HepG2 (cell line): Measurements from ENCODE around the gene PAQR5. TPM values are rescaled to one million over a fixed set of nuclear protein-coding genes. Genes with fewer than 3 reads are reported as not detected.

Experiments
- DPF2 ChIP-seq: sonication (generic); formaldehyde crosslinking; IDR thresholded peaks from 2 replicates; pipeline ENCODE4 v1.4.0; 2020; ENCODE audit warnings: mild to moderate bottlenecking, low read depth, missing genetic modification reagents, borderline replicate concordance
- ELF4 ChIP-seq: sonication (generic); formaldehyde crosslinking; IDR thresholded peaks from 2 replicates; pipeline ENCODE4 v1.5.0; 2020; ENCODE audit warnings: missing genetic modification reagents, mild to moderate bottlenecking, moderate library complexity, borderline replicate concordance
- ETV5 ChIP-seq: IDR thresholded peaks from 2 replicates; pipeline ENCODE4 v1.6.1; 2018; ENCODE audit warnings: missing biosample characterization, missing genetic modification reagents, inconsistent platforms, borderline replicate concordance
- GATAD1 ChIP-seq: IDR thresholded peaks from 2 replicates; pipeline ENCODE4 v1.6.1; 2016; ENCODE audit warnings: missing genetic modification reagents, missing compliant biosample characterization
- HOXA9 ChIP-seq: sonication (generic); formaldehyde crosslinking; IDR thresholded peaks from 2 replicates; pipeline ENCODE4 v1.8.1; 2022; ENCODE audit warnings: missing genetic modification reagents, mild to moderate bottlenecking, moderate library complexity, borderline replicate concordance
- MIXL1 ChIP-seq: IDR thresholded peaks from 2 replicates; pipeline ENCODE4 v1.6.1; 2016
- NFE2L2 ChIP-seq: fragments of 150-350 bp; IDR thresholded peaks from 2 replicates; pipeline ENCODE4 v1.6.1; 2014; ENCODE audit warnings: low read length
- PHF8 ChIP-seq: sonication (generic); formaldehyde crosslinking; IDR thresholded peaks from 2 replicates; pipeline ENCODE4 v1.5.0; 2020; ENCODE audit warnings: missing genetic modification reagents
- RFXANK ChIP-seq: IDR thresholded peaks from 2 replicates; pipeline ENCODE4 v1.6.1; 2016
- SALL1 ChIP-seq: sonication (generic); formaldehyde crosslinking; IDR thresholded peaks from 2 replicates; pipeline ENCODE4 v1.8.0; 2022; ENCODE audit warnings: mild to moderate bottlenecking, missing genetic modification reagents
- SIN3A ChIP-seq: IDR thresholded peaks from 2 replicates; pipeline ENCODE4 v1.6.1; 2011; ENCODE audit warnings: low read depth, mild to moderate bottlenecking, control low read depth, low read length, borderline replicate concordance
- THAP11 ChIP-seq: IDR thresholded peaks from 2 replicates; pipeline ENCODE4 v1.6.1; 2016; ENCODE audit warnings: missing biosample characterization, missing genetic modification reagents
- TOPORS ChIP-seq: sonication (generic); formaldehyde crosslinking; IDR thresholded peaks from 2 replicates; pipeline ENCODE4 v1.8.0; 2023; ENCODE audit warnings: mild to moderate bottlenecking, missing genetic modification reagents
- ZNF10 ChIP-seq: sonication (generic); formaldehyde crosslinking; IDR thresholded peaks from 2 replicates; pipeline ENCODE4 v1.4.0; 2020; ENCODE audit warnings: mild to moderate bottlenecking, low read depth, missing genetic modification reagents, borderline replicate concordance
- ZNF138 ChIP-seq: sonication (generic); formaldehyde crosslinking; IDR thresholded peaks from 2 replicates; pipeline ENCODE4 v1.5.0; 2020; ENCODE audit warnings: mild to moderate bottlenecking, low read depth, missing genetic modification reagents
- ZNF333 ChIP-seq: sonication (generic); formaldehyde crosslinking; IDR thresholded peaks from 2 replicates; pipeline ENCODE4 v1.4.0; 2020; ENCODE audit warnings: mild to moderate bottlenecking, missing genetic modification reagents, borderline replicate concordance
- ZNF775 ChIP-seq: sonication (generic); formaldehyde crosslinking; IDR thresholded peaks from 2 replicates; pipeline ENCODE4 v1.4.0; 2020; ENCODE audit warnings: missing genetic modification reagents, mild to moderate bottlenecking, moderate library complexity, borderline replicate concordance
- ZNF891 ChIP-seq: sonication (generic); formaldehyde crosslinking; IDR thresholded peaks from 2 replicates; pipeline ENCODE4 v1.5.0; 2020; ENCODE audit warnings: mild to moderate bottlenecking, missing genetic modification reagents
- polyA plus RNA-seq, 8 experiments: library from polyadenylated mRNA; depleted of rRNA in 3 of 8; stranded (reverse) in 7 of 8; unstranded in 1 of 8; fragments of >200 nt; fragmentation: Illumina TruSeq in 4 of 8; extraction: Trizol in 4 of 8; gene quantifications; 2 replicates each; pipeline versions ENCODE4 v1.2.1 to v1.2.3, GENCODE V29; 2011 to 2016; ENCODE audit warnings: low read depth in 4 of 8, missing spikeins in 1 of 8, mixed read lengths in 1 of 8; ENCODE audit not compliant: insufficient read depth in 1 of 8
- total RNA-seq, 5 experiments: library from RNA; depleted of rRNA; stranded (reverse); fragments of >200 nt; fragmentation: Illumina TruSeq; extraction: Trizol; gene quantifications; 2 replicates each; pipeline ENCODE4 v1.2.3, GENCODE V29; 2016; ENCODE audit warnings: low read depth in 1 of 5
- TF ChIP-seq, protein P1 (sequence below), 2 experiments: IDR thresholded peaks; 2 replicates each; pipeline ENCODE4 v1.6.1; 2011 to 2012; ENCODE audit warnings: low read length in 2 of 2, borderline replicate concordance in 1 of 2, low read depth in 1 of 2, mild to moderate bottlenecking in 1 of 2, moderate library complexity in 1 of 2
- TF ChIP-seq, protein P2 (sequence below): sonication (generic); formaldehyde crosslinking; IDR thresholded peaks from 2 replicates; pipeline ENCODE4 v1.4.0; 2020; ENCODE audit warnings: missing genetic modification reagents
- TF ChIP-seq, protein P3 (sequence below): sonication (generic); formaldehyde crosslinking; IDR thresholded peaks from 2 replicates; pipeline ENCODE4 v1.9.0; 2021; ENCODE audit warnings: missing genetic modification reagents, mild to moderate bottlenecking, borderline replicate concordance
- TF ChIP-seq, protein P4 (sequence below): IDR thresholded peaks from 2 replicates; pipeline ENCODE4 v1.6.1; 2018; ENCODE audit warnings: missing genetic modification reagents

The PAQR5 gene
- total and polyA plus RNA-seq, 2 of the 13 experiments (the other 11 are each of a cell fraction or from before 2014, with no cell fraction given), result 0.53 to 1.3 TPM

DNA sequence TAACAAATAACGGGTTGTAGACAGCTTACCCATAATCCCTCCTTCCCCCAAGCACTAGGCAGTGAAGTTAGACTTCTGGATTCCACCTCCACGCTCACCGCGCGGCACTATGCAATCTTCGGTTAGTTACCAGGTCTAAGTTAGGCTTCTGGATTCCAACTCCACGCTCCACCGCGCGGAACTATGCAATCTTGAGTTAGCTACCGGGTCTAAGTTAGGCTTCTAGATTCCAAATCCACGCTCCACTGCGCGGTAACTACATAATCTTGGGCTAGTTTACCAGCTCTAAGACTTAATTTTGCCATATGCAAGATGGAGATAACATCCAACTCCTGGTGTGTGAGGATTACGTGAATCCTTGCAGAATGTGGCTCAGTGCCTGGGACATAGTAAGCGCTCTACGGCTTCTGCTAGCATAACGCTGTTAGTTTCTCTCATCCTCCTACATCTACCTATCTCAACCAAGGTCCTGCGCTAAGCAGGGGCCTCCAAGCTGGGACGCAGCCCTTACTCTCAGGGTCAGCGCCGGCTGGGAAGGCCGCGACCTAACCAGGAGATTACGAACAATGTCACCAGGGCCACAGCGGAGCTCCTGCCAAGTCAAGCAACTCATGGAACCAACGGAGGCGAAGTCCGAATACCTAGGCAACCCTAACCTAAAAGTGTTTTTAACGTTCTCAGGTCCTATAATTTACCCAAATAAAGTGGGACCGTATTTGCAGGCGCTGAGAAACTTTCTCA, 153.4 kb downstream of the PAQR5 start (continued):
- TF ChIP-seq DPF2 (0 out of 2 replicates have a peak, but pooled peaks have one; percentile 50), TOPORS (CRISPR knock-in tag) (no peak), SALL1 (CRISPR knock-in tag) (no peak), ETV5 (CRISPR knock-in tag) (no peak), GATAD1 (CRISPR knock-in tag) (no peak), ZNF138 (CRISPR knock-in tag) (no peak), ZNF333 (CRISPR knock-in tag) (no peak), THAP11 (CRISPR knock-in tag) (no peak), MIXL1 (no peak; the same call in 1 of the 2 replicates), PHF8 (CRISPR knock-in tag) (peak; percentile 92), SIN3A (no peak), ZNF891 (peak; percentile 9; the same call in 1 of the 2 replicates), ELF4 (CRISPR knock-in tag) (no peak), RFXANK (no peak), NFE2L2 (no peak), ZNF10 (CRISPR knock-in tag) (no peak), HOXA9 (no peak), ZNF775 (CRISPR knock-in tag) (no peak)
- TF ChIP-seq, protein P1, sequence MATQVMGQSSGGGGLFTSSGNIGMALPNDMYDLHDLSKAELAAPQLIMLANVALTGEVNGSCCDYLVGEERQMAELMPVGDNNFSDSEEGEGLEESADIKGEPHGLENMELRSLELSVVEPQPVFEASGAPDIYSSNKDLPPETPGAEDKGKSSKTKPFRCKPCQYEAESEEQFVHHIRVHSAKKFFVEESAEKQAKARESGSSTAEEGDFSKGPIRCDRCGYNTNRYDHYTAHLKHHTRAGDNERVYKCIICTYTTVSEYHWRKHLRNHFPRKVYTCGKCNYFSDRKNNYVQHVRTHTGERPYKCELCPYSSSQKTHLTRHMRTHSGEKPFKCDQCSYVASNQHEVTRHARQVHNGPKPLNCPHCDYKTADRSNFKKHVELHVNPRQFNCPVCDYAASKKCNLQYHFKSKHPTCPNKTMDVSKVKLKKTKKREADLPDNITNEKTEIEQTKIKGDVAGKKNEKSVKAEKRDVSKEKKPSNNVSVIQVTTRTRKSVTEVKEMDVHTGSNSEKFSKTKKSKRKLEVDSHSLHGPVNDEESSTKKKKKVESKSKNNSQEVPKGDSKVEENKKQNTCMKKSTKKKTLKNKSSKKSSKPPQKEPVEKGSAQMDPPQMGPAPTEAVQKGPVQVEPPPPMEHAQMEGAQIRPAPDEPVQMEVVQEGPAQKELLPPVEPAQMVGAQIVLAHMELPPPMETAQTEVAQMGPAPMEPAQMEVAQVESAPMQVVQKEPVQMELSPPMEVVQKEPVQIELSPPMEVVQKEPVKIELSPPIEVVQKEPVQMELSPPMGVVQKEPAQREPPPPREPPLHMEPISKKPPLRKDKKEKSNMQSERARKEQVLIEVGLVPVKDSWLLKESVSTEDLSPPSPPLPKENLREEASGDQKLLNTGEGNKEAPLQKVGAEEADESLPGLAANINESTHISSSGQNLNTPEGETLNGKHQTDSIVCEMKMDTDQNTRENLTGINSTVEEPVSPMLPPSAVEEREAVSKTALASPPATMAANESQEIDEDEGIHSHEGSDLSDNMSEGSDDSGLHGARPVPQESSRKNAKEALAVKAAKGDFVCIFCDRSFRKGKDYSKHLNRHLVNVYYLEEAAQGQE (IDR thresholded peaks at IDR 0.05; ENCODE audit: borderline replicate concordance in 1 of 2, low read depth in 1 of 2, low read length in 2 of 2), result no peak
- TF ChIP-seq, protein P2, sequence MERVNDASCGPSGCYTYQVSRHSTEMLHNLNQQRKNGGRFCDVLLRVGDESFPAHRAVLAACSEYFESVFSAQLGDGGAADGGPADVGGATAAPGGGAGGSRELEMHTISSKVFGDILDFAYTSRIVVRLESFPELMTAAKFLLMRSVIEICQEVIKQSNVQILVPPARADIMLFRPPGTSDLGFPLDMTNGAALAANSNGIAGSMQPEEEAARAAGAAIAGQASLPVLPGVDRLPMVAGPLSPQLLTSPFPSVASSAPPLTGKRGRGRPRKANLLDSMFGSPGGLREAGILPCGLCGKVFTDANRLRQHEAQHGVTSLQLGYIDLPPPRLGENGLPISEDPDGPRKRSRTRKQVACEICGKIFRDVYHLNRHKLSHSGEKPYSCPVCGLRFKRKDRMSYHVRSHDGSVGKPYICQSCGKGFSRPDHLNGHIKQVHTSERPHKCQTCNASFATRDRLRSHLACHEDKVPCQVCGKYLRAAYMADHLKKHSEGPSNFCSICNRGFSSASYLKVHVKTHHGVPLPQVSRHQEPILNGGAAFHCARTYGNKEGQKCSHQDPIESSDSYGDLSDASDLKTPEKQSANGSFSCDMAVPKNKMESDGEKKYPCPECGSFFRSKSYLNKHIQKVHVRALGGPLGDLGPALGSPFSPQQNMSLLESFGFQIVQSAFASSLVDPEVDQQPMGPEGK (CRISPR knock-in tag), result no peak
- TF ChIP-seq, protein P3, sequence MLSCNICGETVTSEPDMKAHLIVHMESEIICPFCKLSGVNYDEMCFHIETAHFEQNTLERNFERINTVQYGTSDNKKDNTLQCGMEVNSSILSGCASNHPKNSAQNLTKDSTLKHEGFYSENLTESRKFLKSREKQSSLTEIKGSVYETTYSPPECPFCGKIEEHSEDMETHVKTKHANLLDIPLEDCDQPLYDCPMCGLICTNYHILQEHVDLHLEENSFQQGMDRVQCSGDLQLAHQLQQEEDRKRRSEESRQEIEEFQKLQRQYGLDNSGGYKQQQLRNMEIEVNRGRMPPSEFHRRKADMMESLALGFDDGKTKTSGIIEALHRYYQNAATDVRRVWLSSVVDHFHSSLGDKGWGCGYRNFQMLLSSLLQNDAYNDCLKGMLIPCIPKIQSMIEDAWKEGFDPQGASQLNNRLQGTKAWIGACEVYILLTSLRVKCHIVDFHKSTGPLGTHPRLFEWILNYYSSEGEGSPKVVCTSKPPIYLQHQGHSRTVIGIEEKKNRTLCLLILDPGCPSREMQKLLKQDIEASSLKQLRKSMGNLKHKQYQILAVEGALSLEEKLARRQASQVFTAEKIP (CRISPR knock-in tag), result no peak
- TF ChIP-seq, protein P4, sequence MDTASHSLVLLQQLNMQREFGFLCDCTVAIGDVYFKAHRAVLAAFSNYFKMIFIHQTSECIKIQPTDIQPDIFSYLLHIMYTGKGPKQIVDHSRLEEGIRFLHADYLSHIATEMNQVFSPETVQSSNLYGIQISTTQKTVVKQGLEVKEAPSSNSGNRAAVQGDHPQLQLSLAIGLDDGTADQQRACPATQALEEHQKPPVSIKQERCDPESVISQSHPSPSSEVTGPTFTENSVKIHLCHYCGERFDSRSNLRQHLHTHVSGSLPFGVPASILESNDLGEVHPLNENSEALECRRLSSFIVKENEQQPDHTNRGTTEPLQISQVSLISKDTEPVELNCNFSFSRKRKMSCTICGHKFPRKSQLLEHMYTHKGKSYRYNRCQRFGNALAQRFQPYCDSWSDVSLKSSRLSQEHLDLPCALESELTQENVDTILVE (CRISPR knock-in tag), result no peak
